Liver (tissue), 9 donors: ENCODE data around the gene ELAC1. TPM values are rescaled to one million over a fixed set of nuclear protein-coding genes. Genes with fewer than 3 reads are reported as not detected.

ENCODE experiments used
- DNase-seq: peaks from one replicate; pipeline ENCODE4 v3.0.0-alpha.2; 2017; ENCODE audit warnings: low spot score
- H3K27ac ChIP-seq, 2 donors: one replicate each; pipeline ENCODE4 v1.7.0; 2013; ENCODE audit warnings: inconsistent platforms in 2 of 2, low read length in 2 of 2, control low read depth in 1 of 2, low read depth in 1 of 2, mild to moderate bottlenecking in 1 of 2
- H3K27me3 ChIP-seq, 4 donors: one replicate each; pipeline versions ENCODE4 v1.6.1 to v1.7.0; 2013; ENCODE audit warnings: low read length in 3 of 4, inconsistent platforms in 1 of 4, mild to moderate bottlenecking in 1 of 4, moderate library complexity in 1 of 4; ENCODE audit not compliant: control insufficient read depth in 4 of 4, insufficient read depth in 4 of 4
- H3K36me3 ChIP-seq, 4 donors: one replicate each; pipeline versions ENCODE4 v1.6.1 to v1.7.0; 2013; ENCODE audit warnings: low read length in 3 of 4, mild to moderate bottlenecking in 3 of 4, low read depth in 1 of 4, moderate library complexity in 1 of 4; ENCODE audit not compliant: control insufficient read depth in 4 of 4, insufficient read depth in 3 of 4
- H3K4me1 ChIP-seq, 4 donors: one replicate each; pipeline versions ENCODE4 v1.6.1 to v1.7.0; 2013; ENCODE audit warnings: low read length in 3 of 4, mild to moderate bottlenecking in 3 of 4, moderate library complexity in 1 of 4; ENCODE audit not compliant: control insufficient read depth in 4 of 4, insufficient read depth in 4 of 4
- H3K4me3 ChIP-seq, 3 donors: one replicate each; pipeline versions ENCODE4 v1.6.1 to v1.7.0; 2013; ENCODE audit warnings: low read length in 3 of 3, control low read depth in 1 of 3, low read depth in 1 of 3, mild to moderate bottlenecking in 1 of 3
- H3K9ac ChIP-seq, 2 donors: one replicate each; pipeline ENCODE4 v1.7.0; 2013; ENCODE audit warnings: low read length in 2 of 2, mild to moderate bottlenecking in 2 of 2, moderate library complexity in 2 of 2, control low read depth in 1 of 2, low read depth in 1 of 2
- H3K9me3 ChIP-seq, 4 donors: one replicate each; pipeline versions ENCODE4 v1.6.1 to v1.7.0; 2013; ENCODE audit warnings: low read length in 3 of 4; ENCODE audit not compliant: control insufficient read depth in 4 of 4
- ATF3 ChIP-seq: IDR thresholded peaks from 2 replicates; pipeline ENCODE4 v1.6.1; 2016; ENCODE audit warnings: antibody characterized with exemption
- CTCF ChIP-seq: fragments of 150-350 bp; IDR thresholded peaks from 2 replicates; pipeline ENCODE4 v1.5.1; 2017; ENCODE audit warnings: improper control_type of control experiment, low read depth, low read length; ENCODE audit not compliant: missing input control
- FOXA1 ChIP-seq: IDR thresholded peaks from 2 replicates; pipeline ENCODE4 v1.6.1; 2016; ENCODE audit warnings: antibody characterized with exemption
- FOXA2 ChIP-seq: IDR thresholded peaks from 2 replicates; pipeline ENCODE4 v1.6.1; 2016; ENCODE audit warnings: antibody characterized with exemption
- GABPA ChIP-seq, 2 donors: IDR thresholded peaks in 1 of 2; conservative IDR thresholded peaks in 1 of 2; 2 replicates each; pipeline ENCODE4 v1.6.1; 2016; ENCODE audit warnings: antibody characterized with exemption in 2 of 2, mild to moderate bottlenecking in 1 of 2, moderate library complexity in 1 of 2
- HNF4A ChIP-seq, 2 donors: conservative IDR thresholded peaks; 2 replicates each; pipeline ENCODE4 v1.6.1; 2016; ENCODE audit warnings: antibody characterized with exemption in 2 of 2, mild to moderate bottlenecking in 2 of 2
- HNF4G ChIP-seq: IDR thresholded peaks from 2 replicates; pipeline ENCODE4 v1.6.1; 2016; ENCODE audit warnings: antibody characterized with exemption
- JUND ChIP-seq, 2 donors: IDR thresholded peaks; 2 replicates each; pipeline ENCODE4 v1.6.1; 2016; ENCODE audit warnings: antibody characterized with exemption in 2 of 2
- RAD21 ChIP-seq, 2 donors: IDR thresholded peaks; 2 replicates each; pipeline ENCODE4 v1.6.1; 2016; ENCODE audit warnings: antibody characterized with exemption in 2 of 2, mild to moderate bottlenecking in 2 of 2
- REST ChIP-seq: IDR thresholded peaks from 2 replicates; pipeline ENCODE4 v1.6.1; 2016; ENCODE audit warnings: antibody characterized with exemption, mild to moderate bottlenecking
- RXRA ChIP-seq, 2 donors: IDR thresholded peaks; 2 replicates each; pipeline ENCODE4 v1.6.1; 2017 to 2018; ENCODE audit warnings: antibody characterized with exemption in 2 of 2, mild to moderate bottlenecking in 1 of 2
- SP1 ChIP-seq: IDR thresholded peaks from 2 replicates; pipeline ENCODE4 v1.6.1; 2018; ENCODE audit warnings: antibody characterized with exemption, mild to moderate bottlenecking
- TAF1 ChIP-seq: conservative IDR thresholded peaks from 2 replicates; pipeline ENCODE4 v1.6.1; 2016; ENCODE audit warnings: antibody characterized with exemption, mild to moderate bottlenecking
- ZBTB33 ChIP-seq: IDR thresholded peaks from 2 replicates; pipeline ENCODE4 v1.6.1; 2016; ENCODE audit warnings: antibody characterized with exemption
- WGBS: extraction: QIAGEN DNeasy Blood & Tissue Kit; methylation state at CpG from one replicate; pipeline ENCODE4 v1.1.7; 2013; 5-methylcytosine and 5-hydroxymethylcytosine counted together
- polyA plus RNA-seq, 2 donors: library from polyadenylated mRNA; stranded (reverse) in 1 of 2; unstranded in 1 of 2; fragments of 200-250 nt in 1 of 2; fragments of >200 nt in 1 of 2; fragmentation: Nextera tagmentation in 1 of 2; extraction: Ambion mirVana in 1 of 2; gene quantifications; one replicate each; pipeline versions ENCODE4 v1.2.1 to v1.2.3, GENCODE V29; 2013 to 2015
- total RNA-seq, 2 donors: library from RNA; depleted of rRNA; stranded (reverse); fragments of >200 nt; gene quantifications; one replicate each; pipeline ENCODE4 v1.2.3, GENCODE V29; 2014
- donor health status: healthy.
- donor health status: healthy.
- donor health status: healthy.
- donor health status: healthy.
- donor health status: healthy.

The ELAC1 gene
- total and polyA plus RNA-seq, 4 donors: 4.9 to 10.2 (median 7.0) TPM

DNA sequence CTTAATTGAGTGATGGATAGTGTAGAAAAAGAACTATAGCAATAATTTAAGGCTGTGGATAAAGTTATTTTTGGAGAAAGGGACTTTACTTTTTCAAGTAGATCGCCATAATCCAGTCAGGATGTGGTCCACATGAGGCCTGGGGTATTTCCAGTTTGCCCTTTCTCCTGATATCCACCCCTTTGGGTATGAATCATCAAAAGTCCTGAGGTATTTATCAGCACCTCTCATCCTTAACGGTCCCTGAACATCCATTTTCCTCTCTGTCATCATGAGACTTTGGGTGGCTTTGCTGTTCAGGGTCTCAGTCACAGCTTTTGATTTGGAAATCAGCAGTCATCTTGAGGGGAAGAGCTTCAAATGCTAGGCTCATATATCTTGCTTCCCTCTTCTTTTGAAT, 39.3 kb upstream of the ELAC1 start:
- WGBS: 91% methylated on average over 2 of the region's 2 CpGs
- H3K27ac ChIP-seq: no peak overlapping the region
- TF ChIP-seq REST (no peak), ATF3 (no peak), TAF1 (no peak), HNF4A (conservative IDR thresholded peaks at IDR 0.05) (no peak), HNF4G (no peak), FOXA2 (no peak), RXRA (IDR thresholded peaks at IDR 0.05) (no peak), JUND (IDR thresholded peaks at IDR 0.05) (no peak), RAD21 (IDR thresholded peaks at IDR 0.05) (no peak), GABPA (IDR thresholded peaks at IDR 0.05 in 1 of 2, conservative IDR thresholded peaks at IDR 0.05 in 1 of 2) (no peak)
- no peaks in the 10 kb centered on the region for H3K4me1 ChIP-seq
- DNase-seq: no peak
- H3K27me3 ChIP-seq: no peaks in the 10 kb centered on the region
- H3K4me3 ChIP-seq: no peak overlapping the region
- H3K36me3 ChIP-seq: peaks cover 0 to 22% (median 11%) of the 10 kb centered on the region in 4 donors
- H3K9ac ChIP-seq: no peak overlapping the region
- no peaks in the 10 kb centered on the region for H3K9me3 ChIP-seq

GRCh38 chr18:50933684-50934083, 34.2 kb upstream of the ELAC1 start:
- no peak for TF ChIP-seq RAD21 (IDR thresholded peaks at IDR 0.05)
- H3K36me3 ChIP-seq: peaks cover 0 to 2% (median 0%) of the 10 kb centered on the region in 4 donors
- no peak overlapping the region for H3K27ac ChIP-seq
- peaks cover 0 to 10% (median 5%) of the 10 kb centered on the region in 4 donors for H3K4me1 ChIP-seq
- H3K4me3 ChIP-seq: no peak overlapping the region
- DNase-seq: no peak
- no peaks in the 10 kb centered on the region for H3K9me3 ChIP-seq
- WGBS: 94% methylated on average over 5 of the region's 5 CpGs
- H3K9ac ChIP-seq: no peak overlapping the region
- H3K27me3 ChIP-seq: no peaks in the 10 kb centered on the region

DNA sequence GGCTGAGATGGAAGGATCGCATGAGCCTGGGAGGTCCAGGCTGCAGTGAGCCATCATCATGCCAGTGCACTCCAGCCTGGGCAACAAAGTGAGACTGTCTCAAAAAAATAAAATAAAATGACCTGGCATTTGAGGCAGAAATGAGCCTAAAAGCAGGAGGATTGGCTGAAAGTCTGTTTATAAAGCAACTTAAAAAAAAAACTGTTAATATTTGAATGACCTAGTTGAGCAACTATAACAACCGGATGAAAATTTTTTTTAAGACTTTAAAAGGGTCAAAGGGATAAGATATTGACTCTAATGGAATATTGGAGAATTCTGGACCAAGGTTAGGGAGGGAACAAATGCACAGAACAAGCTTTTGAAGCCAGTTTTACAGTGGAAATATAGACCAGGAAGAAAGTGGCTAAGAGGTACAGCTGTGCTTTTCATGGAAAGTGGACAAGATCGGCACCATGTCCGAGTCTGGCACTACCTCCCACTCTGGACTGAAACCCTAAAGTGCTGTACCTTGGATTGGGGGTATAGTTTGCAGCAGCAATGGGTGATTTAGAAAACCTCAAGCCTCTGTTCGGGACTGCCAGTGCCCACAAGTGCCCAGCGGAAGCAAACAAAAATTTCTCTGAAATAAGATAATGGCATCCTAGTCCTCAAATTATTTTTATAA, 33.2 kb upstream of the ELAC1 start:
- TF ChIP-seq SP1 (peak; percentile 20), CTCF (no peak), FOXA2 (no peak), REST (no peak), HNF4A (conservative IDR thresholded peaks at IDR 0.05) (peak; percentile 12 to 62), TAF1 (no peak), FOXA1 (no peak), ZBTB33 (no peak)
- peaks cover 0 to 2% (median 0%) of the 10 kb centered on the region in 4 donors for H3K36me3 ChIP-seq
- H3K9ac ChIP-seq: no peak overlapping the region
- DNase-seq: no peak
- H3K9me3 ChIP-seq: no peaks in the 10 kb centered on the region
- H3K27ac ChIP-seq: no peak overlapping the region
- H3K4me3 ChIP-seq: no peak overlapping the region
- 73% methylated on average over 6 of the region's 6 CpGs for WGBS
- H3K4me1 ChIP-seq: peaks cover 2 to 13% (median 5%) of the 10 kb centered on the region in 4 donors
- H3K27me3 ChIP-seq: no peaks in the 10 kb centered on the region
